IMR-90 (cell line): ENCODE measurements around the gene TCP11.

Experiments
- CEBPB ChIP-seq: IDR thresholded peaks from 2 replicates; pipeline ENCODE4 v1.6.1; 2012; ENCODE audit warnings: low read depth, low read length, improper control_type of control experiment
- CHD1 ChIP-seq: IDR thresholded peaks from 2 replicates; pipeline ENCODE4 v1.6.1; 2012; ENCODE audit warnings: low read depth, low read length, improper control_type of control experiment
- MAFK ChIP-seq: IDR thresholded peaks from 2 replicates; pipeline ENCODE4 v1.6.1; 2012; ENCODE audit warnings: low read depth, low read length, improper control_type of control experiment
- MAZ ChIP-seq: IDR thresholded peaks from 2 replicates; pipeline ENCODE4 v1.6.1; 2012; ENCODE audit warnings: low read depth, mild to moderate bottlenecking, low read length, improper control_type of control experiment, moderate library complexity, borderline replicate concordance
- MXI1 ChIP-seq: IDR thresholded peaks from 2 replicates; pipeline ENCODE4 v1.6.1; 2012; ENCODE audit warnings: low read depth, mild to moderate bottlenecking, low read length, moderate library complexity, borderline replicate concordance
- POLR2A ChIP-seq: IDR thresholded peaks from 2 replicates; pipeline ENCODE4 v1.6.1; 2012; ENCODE audit warnings: mild to moderate bottlenecking, low read depth, low read length
- RAD21 ChIP-seq: IDR thresholded peaks from 2 replicates; pipeline ENCODE4 v1.6.1; 2012; ENCODE audit warnings: low read length, improper control_type of control experiment
- RCOR1 ChIP-seq: IDR thresholded peaks from 2 replicates; pipeline ENCODE4 v1.6.1; 2012; ENCODE audit warnings: mild to moderate bottlenecking, low read length, improper control_type of control experiment; ENCODE audit not compliant: insufficient replicate concordance
- RFX5 ChIP-seq: IDR thresholded peaks from 2 replicates; pipeline ENCODE4 v1.8.0; 2012; ENCODE audit warnings: low read depth, mild to moderate bottlenecking, low read length, moderate library complexity
- SMC3 ChIP-seq: fragments of 150-350 bp; IDR thresholded peaks from 2 replicates; pipeline ENCODE4 v1.6.1; 2016; ENCODE audit warnings: low read depth, mild to moderate bottlenecking, antibody characterized with exemption, low read length, moderate library complexity
- TF ChIP-seq, protein P1 (sequence below): conservative IDR thresholded peaks from 2 replicates; pipeline ENCODE4 v1.5.1; 2012; ENCODE audit warnings: mild to moderate bottlenecking, low read depth, low read length, improper control_type of control experiment
- TF ChIP-seq, protein P2 (sequence below): fragments of 150-350 bp; IDR thresholded peaks from 2 replicates; pipeline ENCODE4 v1.6.1; 2017; ENCODE audit warnings: mild to moderate bottlenecking, antibody characterized with exemption, low read length, low read depth
- TF ChIP-seq, protein P3 (sequence below): fragments of 150-350 bp; IDR thresholded peaks from 2 replicates; pipeline ENCODE4 v1.6.1; 2016; ENCODE audit warnings: low read depth, mild to moderate bottlenecking, low read length, moderate library complexity, borderline replicate concordance

DNA sequence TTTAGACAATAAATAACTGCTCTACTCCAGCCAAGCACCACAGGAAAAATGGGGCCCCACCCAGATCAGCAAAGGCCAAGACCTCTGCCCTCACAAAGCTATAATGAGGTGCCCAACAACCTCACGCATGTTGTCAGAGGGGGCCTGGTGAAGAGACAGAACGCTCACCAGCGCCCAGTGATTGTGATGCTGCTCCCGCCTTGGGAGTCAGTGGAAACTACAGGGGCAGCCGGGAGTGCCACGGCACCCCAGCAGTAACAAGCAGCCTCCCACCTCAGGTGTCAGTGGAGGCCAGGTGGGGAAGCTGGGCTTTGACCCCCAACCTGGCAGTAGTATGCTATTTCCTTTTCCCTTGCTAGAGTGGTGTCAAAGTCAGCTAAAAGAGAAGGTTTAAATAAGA is 47.4 kb downstream of the TCP11 start:
- no peak for TF ChIP-seq MXI1
- TF ChIP-seq, protein P1, sequence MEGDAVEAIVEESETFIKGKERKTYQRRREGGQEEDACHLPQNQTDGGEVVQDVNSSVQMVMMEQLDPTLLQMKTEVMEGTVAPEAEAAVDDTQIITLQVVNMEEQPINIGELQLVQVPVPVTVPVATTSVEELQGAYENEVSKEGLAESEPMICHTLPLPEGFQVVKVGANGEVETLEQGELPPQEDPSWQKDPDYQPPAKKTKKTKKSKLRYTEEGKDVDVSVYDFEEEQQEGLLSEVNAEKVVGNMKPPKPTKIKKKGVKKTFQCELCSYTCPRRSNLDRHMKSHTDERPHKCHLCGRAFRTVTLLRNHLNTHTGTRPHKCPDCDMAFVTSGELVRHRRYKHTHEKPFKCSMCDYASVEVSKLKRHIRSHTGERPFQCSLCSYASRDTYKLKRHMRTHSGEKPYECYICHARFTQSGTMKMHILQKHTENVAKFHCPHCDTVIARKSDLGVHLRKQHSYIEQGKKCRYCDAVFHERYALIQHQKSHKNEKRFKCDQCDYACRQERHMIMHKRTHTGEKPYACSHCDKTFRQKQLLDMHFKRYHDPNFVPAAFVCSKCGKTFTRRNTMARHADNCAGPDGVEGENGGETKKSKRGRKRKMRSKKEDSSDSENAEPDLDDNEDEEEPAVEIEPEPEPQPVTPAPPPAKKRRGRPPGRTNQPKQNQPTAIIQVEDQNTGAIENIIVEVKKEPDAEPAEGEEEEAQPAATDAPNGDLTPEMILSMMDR = no peak
- TF ChIP-seq POLR2A = no peak
- TF ChIP-seq MAFK = no peak
- TF ChIP-seq SMC3 = no peak
- TF ChIP-seq, protein P2, sequence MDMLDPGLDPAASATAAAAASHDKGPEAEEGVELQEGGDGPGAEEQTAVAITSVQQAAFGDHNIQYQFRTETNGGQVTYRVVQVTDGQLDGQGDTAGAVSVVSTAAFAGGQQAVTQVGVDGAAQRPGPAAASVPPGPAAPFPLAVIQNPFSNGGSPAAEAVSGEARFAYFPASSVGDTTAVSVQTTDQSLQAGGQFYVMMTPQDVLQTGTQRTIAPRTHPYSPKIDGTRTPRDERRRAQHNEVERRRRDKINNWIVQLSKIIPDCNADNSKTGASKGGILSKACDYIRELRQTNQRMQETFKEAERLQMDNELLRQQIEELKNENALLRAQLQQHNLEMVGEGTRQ = no peak
- no peak for TF ChIP-seq RCOR1
- TF ChIP-seq RFX5 = no peak
- no peak for TF ChIP-seq CEBPB
- TF ChIP-seq CHD1 = no peak
- no peak for TF ChIP-seq RAD21
- no peak for TF ChIP-seq MAZ
- TF ChIP-seq, protein P3, sequence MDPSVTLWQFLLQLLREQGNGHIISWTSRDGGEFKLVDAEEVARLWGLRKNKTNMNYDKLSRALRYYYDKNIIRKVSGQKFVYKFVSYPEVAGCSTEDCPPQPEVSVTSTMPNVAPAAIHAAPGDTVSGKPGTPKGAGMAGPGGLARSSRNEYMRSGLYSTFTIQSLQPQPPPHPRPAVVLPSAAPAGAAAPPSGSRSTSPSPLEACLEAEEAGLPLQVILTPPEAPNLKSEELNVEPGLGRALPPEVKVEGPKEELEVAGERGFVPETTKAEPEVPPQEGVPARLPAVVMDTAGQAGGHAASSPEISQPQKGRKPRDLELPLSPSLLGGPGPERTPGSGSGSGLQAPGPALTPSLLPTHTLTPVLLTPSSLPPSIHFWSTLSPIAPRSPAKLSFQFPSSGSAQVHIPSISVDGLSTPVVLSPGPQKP = no peak
